Ishikawa (cell line): Measurements from ENCODE around the gene EPHA3.

Source experiments
- CEBPB ChIP-seq: IDR thresholded peaks from 2 replicates; pipeline ENCODE4 v1.6.1; 2012
- CREB1 ChIP-seq: IDR thresholded peaks from 2 replicates; pipeline ENCODE4 v1.6.1; 2012; ENCODE audit warnings: low read depth
- EGR1 ChIP-seq: IDR thresholded peaks from 2 replicates; pipeline ENCODE4 v1.6.1; 2012
- EP300 ChIP-seq: IDR thresholded peaks from 2 replicates; pipeline ENCODE4 v1.6.1; 2012; ENCODE audit warnings: borderline replicate concordance
- FOXM1 ChIP-seq: IDR thresholded peaks from 2 replicates; pipeline ENCODE4 v1.6.1; 2012; ENCODE audit warnings: low read depth, borderline replicate concordance
- NFIC ChIP-seq: IDR thresholded peaks from 2 replicates; pipeline ENCODE4 v1.6.1; 2012
- RAD21 ChIP-seq: IDR thresholded peaks from 2 replicates; pipeline ENCODE4 v1.6.1; 2012; ENCODE audit warnings: low read depth
- TAF1 ChIP-seq: IDR thresholded peaks from 2 replicates; pipeline ENCODE4 v1.6.1; 2012; ENCODE audit warnings: low read depth, mild to moderate bottlenecking
- TCF12 ChIP-seq: IDR thresholded peaks from 2 replicates; pipeline ENCODE4 v1.6.1; 2012; ENCODE audit warnings: low read depth
- TEAD4 ChIP-seq: IDR thresholded peaks from 2 replicates; pipeline ENCODE4 v1.6.1; 2012
- YY1 ChIP-seq: IDR thresholded peaks from 2 replicates; pipeline ENCODE4 v1.6.1; 2012; ENCODE audit warnings: low read depth
- ZBTB7A ChIP-seq: IDR thresholded peaks from 2 replicates; pipeline ENCODE4 v1.6.1; 2012; ENCODE audit warnings: low read depth
- TF ChIP-seq, protein P1 (sequence below): IDR thresholded peaks from 2 replicates; pipeline ENCODE4 v1.6.1; 2012
- TF ChIP-seq, protein P2 (sequence below): IDR thresholded peaks from 2 replicates; pipeline ENCODE4 v1.6.1; 2012
- TF ChIP-seq, protein P3 (sequence below): IDR thresholded peaks from 2 replicates; pipeline ENCODE4 v1.6.1; 2012; ENCODE audit warnings: low read depth, mild to moderate bottlenecking

Gene EPHA3

DNA sequence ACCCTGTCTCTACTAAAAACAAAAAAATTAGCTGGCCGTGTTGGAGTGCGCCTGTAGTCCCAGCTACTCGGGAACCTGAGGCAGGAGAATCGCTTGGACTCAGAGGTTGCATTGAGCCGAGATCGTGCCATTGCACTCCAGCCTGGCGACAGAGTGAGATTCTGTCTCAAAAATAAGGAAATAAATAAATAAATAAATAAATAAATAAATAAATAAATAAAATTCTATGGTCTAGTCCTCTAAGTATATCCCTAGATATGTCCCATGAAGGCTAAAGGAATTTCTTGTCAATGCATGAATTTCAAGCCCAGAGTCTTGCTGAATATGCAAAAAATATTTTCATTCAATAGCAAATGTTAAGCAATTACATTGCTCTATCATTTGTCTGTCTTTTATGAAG is 149.0 kb downstream of the EPHA3 start:
- TF ChIP-seq ZBTB7A: no peak
- no peak for TF ChIP-seq TAF1
- no peak for TF ChIP-seq YY1
- TF ChIP-seq, protein P1, sequence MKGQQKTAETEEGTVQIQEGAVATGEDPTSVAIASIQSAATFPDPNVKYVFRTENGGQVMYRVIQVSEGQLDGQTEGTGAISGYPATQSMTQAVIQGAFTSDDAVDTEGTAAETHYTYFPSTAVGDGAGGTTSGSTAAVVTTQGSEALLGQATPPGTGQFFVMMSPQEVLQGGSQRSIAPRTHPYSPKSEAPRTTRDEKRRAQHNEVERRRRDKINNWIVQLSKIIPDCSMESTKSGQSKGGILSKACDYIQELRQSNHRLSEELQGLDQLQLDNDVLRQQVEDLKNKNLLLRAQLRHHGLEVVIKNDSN: no peak
- no peak for TF ChIP-seq EP300
- TF ChIP-seq EGR1: no peak
- TF ChIP-seq TEAD4: no peak
- TF ChIP-seq TCF12: no peak
- TF ChIP-seq, protein P2, sequence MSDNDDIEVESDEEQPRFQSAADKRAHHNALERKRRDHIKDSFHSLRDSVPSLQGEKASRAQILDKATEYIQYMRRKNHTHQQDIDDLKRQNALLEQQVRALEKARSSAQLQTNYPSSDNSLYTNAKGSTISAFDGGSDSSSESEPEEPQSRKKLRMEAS: no peak
- TF ChIP-seq, protein P3, sequence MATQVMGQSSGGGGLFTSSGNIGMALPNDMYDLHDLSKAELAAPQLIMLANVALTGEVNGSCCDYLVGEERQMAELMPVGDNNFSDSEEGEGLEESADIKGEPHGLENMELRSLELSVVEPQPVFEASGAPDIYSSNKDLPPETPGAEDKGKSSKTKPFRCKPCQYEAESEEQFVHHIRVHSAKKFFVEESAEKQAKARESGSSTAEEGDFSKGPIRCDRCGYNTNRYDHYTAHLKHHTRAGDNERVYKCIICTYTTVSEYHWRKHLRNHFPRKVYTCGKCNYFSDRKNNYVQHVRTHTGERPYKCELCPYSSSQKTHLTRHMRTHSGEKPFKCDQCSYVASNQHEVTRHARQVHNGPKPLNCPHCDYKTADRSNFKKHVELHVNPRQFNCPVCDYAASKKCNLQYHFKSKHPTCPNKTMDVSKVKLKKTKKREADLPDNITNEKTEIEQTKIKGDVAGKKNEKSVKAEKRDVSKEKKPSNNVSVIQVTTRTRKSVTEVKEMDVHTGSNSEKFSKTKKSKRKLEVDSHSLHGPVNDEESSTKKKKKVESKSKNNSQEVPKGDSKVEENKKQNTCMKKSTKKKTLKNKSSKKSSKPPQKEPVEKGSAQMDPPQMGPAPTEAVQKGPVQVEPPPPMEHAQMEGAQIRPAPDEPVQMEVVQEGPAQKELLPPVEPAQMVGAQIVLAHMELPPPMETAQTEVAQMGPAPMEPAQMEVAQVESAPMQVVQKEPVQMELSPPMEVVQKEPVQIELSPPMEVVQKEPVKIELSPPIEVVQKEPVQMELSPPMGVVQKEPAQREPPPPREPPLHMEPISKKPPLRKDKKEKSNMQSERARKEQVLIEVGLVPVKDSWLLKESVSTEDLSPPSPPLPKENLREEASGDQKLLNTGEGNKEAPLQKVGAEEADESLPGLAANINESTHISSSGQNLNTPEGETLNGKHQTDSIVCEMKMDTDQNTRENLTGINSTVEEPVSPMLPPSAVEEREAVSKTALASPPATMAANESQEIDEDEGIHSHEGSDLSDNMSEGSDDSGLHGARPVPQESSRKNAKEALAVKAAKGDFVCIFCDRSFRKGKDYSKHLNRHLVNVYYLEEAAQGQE: no peak
- no peak for TF ChIP-seq CEBPB
- no peak for TF ChIP-seq NFIC
- no peak for TF ChIP-seq CREB1
- TF ChIP-seq RAD21: no peak
- no peak for TF ChIP-seq FOXM1

DNA sequence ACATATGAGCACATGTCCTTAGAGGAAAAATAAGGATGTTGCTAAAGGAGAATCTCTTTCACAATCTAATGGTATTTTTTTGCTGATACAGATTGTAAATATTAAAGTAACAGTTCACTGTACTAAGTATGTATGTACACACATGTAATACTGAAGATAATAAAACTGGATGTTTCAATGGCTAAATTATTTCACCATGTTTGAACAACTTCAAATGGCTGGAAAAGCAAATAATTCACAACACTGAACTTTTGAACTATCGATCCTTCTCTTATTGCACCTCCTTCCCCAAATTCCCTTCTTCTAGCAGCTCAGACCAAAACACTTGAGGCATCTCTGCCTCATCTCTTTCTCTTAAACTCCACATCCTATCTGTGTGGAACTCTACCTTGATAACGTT is 149.5 kb downstream of the EPHA3 start:
- TF ChIP-seq, protein P3: no peak
- TF ChIP-seq, protein P1: no peak
- TF ChIP-seq YY1: no peak
- no peak for TF ChIP-seq NFIC
- TF ChIP-seq CEBPB: no peak
- no peak for TF ChIP-seq EGR1
- no peak for TF ChIP-seq TEAD4
- no peak for TF ChIP-seq CREB1
- no peak for TF ChIP-seq RAD21
- no peak for TF ChIP-seq ZBTB7A
- TF ChIP-seq FOXM1: no peak
- TF ChIP-seq, protein P2: no peak

DNA sequence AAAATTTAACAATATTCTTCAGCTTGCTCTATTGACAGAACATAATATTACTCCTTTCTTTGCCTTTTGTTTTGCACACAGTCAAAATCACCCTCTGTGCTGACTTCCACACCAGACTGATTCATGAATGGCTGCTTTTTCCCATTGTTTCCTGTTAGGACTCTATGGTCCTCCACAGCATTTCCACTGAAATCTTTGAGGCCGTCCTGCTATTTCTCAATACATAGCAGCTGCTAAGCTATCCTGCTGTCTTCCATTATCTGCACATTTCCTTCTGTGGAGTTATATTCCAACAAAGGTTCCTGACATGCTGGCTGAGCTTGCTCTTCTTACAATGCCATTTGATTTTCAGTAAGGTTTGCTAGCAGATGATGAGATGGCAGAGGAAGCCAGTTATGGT is 153.3 kb downstream of the EPHA3 start:
- TF ChIP-seq, protein P2: no peak
- TF ChIP-seq TAF1 (no peak), NFIC (no peak), RAD21 (no peak)

DNA sequence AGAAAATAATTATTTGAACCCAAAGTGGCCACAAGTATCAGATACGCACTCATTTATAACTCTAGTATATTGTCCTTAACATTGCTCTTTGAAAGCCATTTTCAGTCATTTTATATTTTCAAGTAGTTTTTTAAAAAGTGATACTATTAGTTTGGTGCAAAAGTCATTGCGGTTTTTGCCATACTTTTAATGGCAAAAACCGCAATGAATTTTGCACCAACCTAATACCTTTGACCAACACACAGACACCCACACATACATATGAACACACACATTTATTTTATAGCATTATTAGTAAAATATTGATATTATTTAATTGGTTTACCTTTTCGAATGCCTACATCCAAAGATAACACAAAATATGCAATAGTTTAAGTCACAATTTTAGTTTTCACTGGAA is 154.3 kb downstream of the EPHA3 start:
- TF ChIP-seq TAF1 (no peak), EGR1 (no peak), ZBTB7A (no peak), RAD21 (no peak), CEBPB (no peak), YY1 (no peak), TEAD4 (no peak), NFIC (no peak), TCF12 (no peak), FOXM1 (no peak), EP300 (no peak), CREB1 (no peak)
- TF ChIP-seq, protein P1: no peak
- TF ChIP-seq, protein P2: no peak
- TF ChIP-seq, protein P3: no peak
